NB4 (cell line): Measurements from ENCODE around the gene VWA2.

Experiments
- CTCF ChIP-seq: IDR thresholded peaks from one replicate; pipeline ENCODE4 v1.5.1; 2012; ENCODE audit warnings: low read depth, low read length
- POLR2A ChIP-seq: IDR thresholded peaks from 2 replicates; pipeline ENCODE4 v1.6.1; 2011; ENCODE audit warnings: mild to moderate bottlenecking; ENCODE audit not compliant: insufficient read length; ENCODE audit errors: extremely low read depth

DNA sequence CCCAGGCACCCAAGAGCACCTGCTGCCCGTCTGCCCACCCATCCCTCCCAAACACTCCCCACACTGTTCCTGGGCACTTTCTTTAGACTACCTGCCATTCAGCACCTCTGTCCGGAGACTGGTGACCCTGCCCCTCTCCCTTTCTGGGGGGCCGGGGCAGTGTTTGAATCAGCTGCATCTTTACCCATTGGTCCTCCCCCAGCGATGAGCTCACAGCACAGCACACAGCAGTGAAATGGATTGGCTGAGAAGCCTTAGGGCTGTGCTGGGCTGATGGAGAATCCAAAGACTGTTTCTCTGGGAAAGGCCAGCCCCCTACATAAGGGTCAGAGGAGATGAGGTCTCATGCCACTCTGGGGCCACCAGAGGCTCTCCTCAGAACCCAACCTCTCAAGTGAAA is 40.2 kb downstream of the VWA2 start:
- TF ChIP-seq CTCF (no peak), POLR2A (no peak)
